ENCODE measurements around the gene TSPAN12. TPM values are rescaled to one million over a fixed set of nuclear protein-coding genes. Genes with fewer than 3 reads are reported as not detected.

Gene TSPAN12, protein sequence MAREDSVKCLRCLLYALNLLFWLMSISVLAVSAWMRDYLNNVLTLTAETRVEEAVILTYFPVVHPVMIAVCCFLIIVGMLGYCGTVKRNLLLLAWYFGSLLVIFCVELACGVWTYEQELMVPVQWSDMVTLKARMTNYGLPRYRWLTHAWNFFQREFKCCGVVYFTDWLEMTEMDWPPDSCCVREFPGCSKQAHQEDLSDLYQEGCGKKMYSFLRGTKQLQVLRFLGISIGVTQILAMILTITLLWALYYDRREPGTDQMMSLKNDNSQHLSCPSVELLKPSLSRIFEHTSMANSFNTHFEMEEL
- total RNA-seq (2022; extraction: Qiagen RNA extraction), result 0.27 to 1.1 TPM (median 0.41 TPM) in 5 replicates

DNA sequence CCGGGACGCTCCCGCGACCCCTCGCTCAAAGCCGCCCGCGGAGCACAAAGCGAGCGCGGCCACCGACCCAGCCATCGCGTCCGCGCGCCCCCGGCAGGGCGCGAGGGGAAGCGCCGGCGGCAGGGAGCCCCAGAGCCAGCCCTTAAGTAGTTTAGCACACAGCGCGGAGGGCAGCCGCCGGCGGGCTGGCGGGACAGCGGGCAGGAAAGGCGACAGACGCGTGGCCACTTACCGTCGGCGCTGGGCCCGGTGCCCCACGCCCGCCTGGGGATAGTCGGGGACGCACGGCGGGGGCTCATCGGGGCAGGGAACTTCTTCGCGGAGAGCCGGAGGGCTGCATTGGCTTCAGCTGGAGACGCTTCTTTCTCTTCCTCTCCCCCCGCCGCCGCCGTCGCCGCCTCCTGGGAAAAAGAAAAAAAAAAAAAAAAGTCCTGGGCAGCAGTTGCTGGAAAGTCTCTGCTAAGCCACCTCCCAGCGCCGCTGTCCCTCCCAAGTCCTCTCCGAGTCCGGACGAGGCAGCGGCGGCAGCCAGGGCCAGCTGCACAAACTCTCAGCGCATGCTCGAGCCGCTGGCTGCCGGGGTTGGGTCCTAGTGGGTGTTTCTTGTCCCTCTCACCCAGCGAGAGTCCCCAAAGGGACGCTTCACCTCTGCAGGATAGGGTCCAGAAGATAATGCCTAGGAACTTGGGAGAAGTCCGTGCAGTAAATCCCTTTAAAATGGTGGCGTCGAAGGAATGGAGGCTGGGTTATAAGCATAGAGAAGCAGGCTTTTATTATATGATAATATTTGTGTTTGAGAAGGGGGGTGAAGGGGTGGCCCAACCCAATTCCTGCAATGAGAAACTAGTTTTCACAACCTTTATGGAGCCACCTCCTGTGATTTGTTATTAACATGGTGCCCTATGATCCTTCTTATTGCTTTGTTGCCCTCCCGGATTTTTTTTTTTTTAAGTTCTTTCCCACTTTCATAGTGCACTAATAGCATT, at the start of gene TSPAN12:
Gene TSPAN12 (minus strand): TSS at position 557 of the 986 bp plus-strand sequence. CDS start 1,381 bp downstream, outside the sequence.

Other genes starting within 250 kb of the TSPAN12 start
- 4.6 to 5.9 TPM (median 5.0 TPM) in 5 replicates for gene ING3, start 92.6 kb upstream of the TSPAN12 start, total RNA-seq (2022; extraction: Qiagen RNA extraction)
- gene CPED1, start 130.6 kb upstream of the TSPAN12 start, total RNA-seq (2022; extraction: Qiagen RNA extraction), result not detected in 5 replicates